ENCODE measurements around the gene KRT24.

GRCh38 chr17:40659911-40660310, 43.6 kb downstream of the KRT24 start:
- TF ChIP-seq REST (IDR thresholded peaks at IDR 0.05; ENCODE audit: insufficient read depth in 1 of 2, low read depth in 2 of 2, low read length in 2 of 2) = no peak
- TF ChIP-seq POLR2AphosphoS5 (IDR thresholded peaks at IDR 0.05; ENCODE audit: low read depth, low read length) = no peak
- TF ChIP-seq TAF1 (IDR thresholded peaks at IDR 0.05; ENCODE audit: borderline replicate concordance, insufficient read depth, low read length) = no peak
- TF ChIP-seq SIN3A (IDR thresholded peaks at IDR 0.05; ENCODE audit: borderline replicate concordance, insufficient read depth, low read length) = no peak
- TF ChIP-seq FOXP2 (optimal IDR thresholded peaks at IDR 0.05; ENCODE audit: borderline replicate concordance, extremely low read depth, extremely low read length, insufficient read depth) = no peak
